ENCODE results near the gene SSTR4. TPM values are rescaled to one million over a fixed set of nuclear protein-coding genes. Genes with fewer than 3 reads are reported as not detected.

The SSTR4 gene
- total and polyA plus RNA-seq, 2 donors (not counting 1 experiment from before 2014, with no cell fraction given) = not detected

- Histone ChIP-seq H3K36me3 (ENCODE audit: control insufficient read depth, insufficient read depth, low read length) (no peaks in the 10 kb centered on the region), H4K20me1 (ENCODE audit: control insufficient read depth, extremely low read depth, insufficient read depth, low read length) (no peaks in the 10 kb centered on the region), H3K27me3 (ENCODE audit: control insufficient read depth, insufficient read depth, low read length) (no peaks in the 10 kb centered on the region), H3K9ac (ENCODE audit: insufficient read depth, low read length) (peak within 1 kb of the TSS; percentile 40), H2AFZ (ENCODE audit: low read length) (peak within 1 kb of the TSS; percentile 53), H3K4me3 (replicated peaks in 1 of 4; ENCODE audit: control extremely low read depth in 1 of 4, insufficient read depth in 1 of 4, low read depth in 3 of 4, low read length in 4 of 4) (peak within 1 kb of the TSS; percentile 2 to 55 (median 48)), H3K27ac (ENCODE audit: insufficient read depth, low read length) (peak within 1 kb of the TSS; percentile 17), H3K4me2 (ENCODE audit: extremely low read depth, insufficient read depth, low read length) (peak within 1 kb of the TSS; percentile 71), H3K9me3 (ENCODE audit: control insufficient read depth, insufficient read depth, low read depth, low read length) (no peaks in the 10 kb centered on the region), H3K4me1 (ENCODE audit: control insufficient read depth, extremely low read depth, insufficient read depth, low read length) (no peaks in the 10 kb centered on the region), H3K79me2 (ENCODE audit: control insufficient read depth, insufficient read depth, low read length) (peaks cover 3% of the 10 kb centered on the region)
- TF ChIP-seq CTCF (conservative IDR thresholded peaks at IDR 0.05 in 1 of 2, IDR thresholded peaks at IDR 0.05 in 1 of 2; ENCODE audit: low read depth in 1 of 2, low read length in 2 of 2) (no peak), EZH2 (IDR thresholded peaks at IDR 0.05; ENCODE audit: low read length, missing control alignments) (no peak)
- DNase-seq (ENCODE audit: low read depth in 2 of 2) = peak; percentile 52 to 60
Measured at GRCh38 chr20:23049201-23050075, 14.3 kb downstream of the SSTR4 start, which contains the start of gene THBD. Gene THBD (minus strand): TSS chr20:23049672. CDS start chr20:23049504, 168 bp downstream.

DNA sequence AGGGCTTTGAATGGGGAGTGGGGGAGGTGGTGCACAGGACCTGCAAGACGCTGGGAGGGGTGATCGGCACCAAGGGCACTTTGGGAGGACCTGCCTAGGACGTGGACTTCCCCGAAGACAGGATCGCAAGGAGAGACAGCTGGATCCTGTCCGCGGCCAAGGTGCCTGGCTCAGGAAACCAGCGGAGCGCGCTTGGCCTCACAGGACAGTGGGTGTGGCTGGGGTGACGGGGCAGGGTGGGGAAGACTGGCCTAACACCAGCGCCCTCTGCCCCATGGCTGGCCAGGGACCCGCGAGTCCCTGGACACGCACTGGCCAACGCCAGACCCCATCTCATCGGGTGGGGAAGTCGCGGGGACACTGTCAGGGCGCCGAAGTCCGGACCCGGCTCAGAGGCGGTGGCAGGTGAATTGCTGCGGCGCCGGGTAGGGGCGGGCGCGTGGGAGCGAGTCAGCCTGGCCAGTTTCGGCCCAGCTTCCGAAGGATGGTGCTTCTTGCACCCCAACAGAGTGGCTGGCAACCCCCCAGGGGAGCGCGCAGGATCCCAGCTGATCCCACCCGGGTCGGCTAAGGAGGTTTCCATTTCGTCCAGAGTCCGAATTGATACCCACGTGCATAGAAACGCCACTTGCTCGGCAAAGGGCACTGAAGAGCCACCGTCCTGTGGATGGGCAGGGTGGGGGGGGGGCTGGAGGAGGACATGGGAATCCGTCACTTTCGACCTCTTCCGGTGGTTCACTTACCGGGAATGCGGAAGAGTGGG, 15.1 kb downstream of the SSTR4 start:
- H4K20me1 ChIP-seq (ENCODE audit: control insufficient read depth, extremely low read depth, insufficient read depth, low read length) = no peaks in the 10 kb centered on the region
- no peaks in the 10 kb centered on the region for H3K27me3 ChIP-seq (ENCODE audit: control insufficient read depth, insufficient read depth, low read length)
- H2AFZ ChIP-seq (ENCODE audit: low read length) = peak overlapping the region; percentile 45
- H3K27ac ChIP-seq (ENCODE audit: insufficient read depth, low read length) = peak overlapping the region; percentile 17
- peak overlapping the region; percentile 2 to 55 (median 48) for H3K4me3 ChIP-seq (replicated peaks in 1 of 4; ENCODE audit: control extremely low read depth in 1 of 4, insufficient read depth in 1 of 4, low read depth in 3 of 4, low read length in 4 of 4)
- H3K9ac ChIP-seq (ENCODE audit: insufficient read depth, low read length) = peak overlapping the region; percentile 40
- H3K9me3 ChIP-seq (ENCODE audit: control insufficient read depth, insufficient read depth, low read depth, low read length) = no peaks in the 10 kb centered on the region
- no peaks in the 10 kb centered on the region for H3K4me1 ChIP-seq (ENCODE audit: control insufficient read depth, extremely low read depth, insufficient read depth, low read length)
- peak overlapping the region; percentile 49 for H3K4me2 ChIP-seq (ENCODE audit: extremely low read depth, insufficient read depth, low read length)
- DNase-seq (ENCODE audit: low read depth in 2 of 2) = peak in 1 of 2 donors; percentile 63
- TF ChIP-seq EZH2 (IDR thresholded peaks at IDR 0.05; ENCODE audit: low read length, missing control alignments) (no peak), CTCF (conservative IDR thresholded peaks at IDR 0.05 in 1 of 2, IDR thresholded peaks at IDR 0.05 in 1 of 2; ENCODE audit: low read depth in 1 of 2, low read length in 2 of 2) (no peak)
- peaks cover 3% of the 10 kb centered on the region for H3K79me2 ChIP-seq (ENCODE audit: control insufficient read depth, insufficient read depth, low read length)
- H3K36me3 ChIP-seq (ENCODE audit: control insufficient read depth, insufficient read depth, low read length) = no peaks in the 10 kb centered on the region
